PC-3 (cell line): Measurements from ENCODE around the gene KCNE5. TPM values are rescaled to one million over a fixed set of nuclear protein-coding genes. Genes with fewer than 3 reads are reported as not detected.
"Not testable (repeated sequence)": the region's sequence is repeated elsewhere in the genome, so short reads cannot be mapped to it uniquely, and the experiment has no call there.

Source experiments
- ATAC-seq: fragments of 200-7000 bp; cut with Tn5 transposase; 2 replicates; pipeline ENCODE4 v1.9.1; 2020; ENCODE audit warnings: mild to moderate bottlenecking, moderate library complexity
- BruUV-seq: library from RNA; stranded (reverse); fragments of 400-500 nt; replicated peaks from 2 replicates; lab custom pipeline; 2021; lab: Mats Ljungman, UMichigan
- CTCF ChIA-PET: fragments of 300-600 bp; sonication (Branson Sonifier 250); formaldehyde crosslinking; loops from one replicate; lab custom pipeline; 2022; ENCODE audit warnings: antibody characterized with exemption; lab: Charles Lee
- POLR2A ChIA-PET: fragments of 300-600 bp; sonication (Branson Sonifier 250); formaldehyde crosslinking; loops from one replicate; lab custom pipeline; 2022; ENCODE audit warnings: antibody characterized with exemption; ENCODE audit not compliant: unreplicated experiment; lab: Charles Lee
- DNase-seq: peaks from one replicate; pipeline ENCODE4 v3.0.0-alpha.2; 2015
- H2AFZ ChIP-seq: fragments of 300-600 bp; sonication (generic); 2 replicates; pipeline ENCODE4 v1.6.0; 2016; ENCODE audit warnings: antibody characterized with exemption, low read length
- H3F3A ChIP-seq: fragments of 300-600 bp; sonication (generic); one replicate; pipeline ENCODE4 v1.6.0; 2017; ENCODE audit warnings: antibody characterized with exemption, low read length, control low read depth, mild to moderate bottlenecking; ENCODE audit not compliant: unreplicated experiment
- H3K27ac ChIP-seq: fragments of 300-600 bp; sonication (generic); 2 replicates; pipeline ENCODE4 v1.5.1; 2016; ENCODE audit warnings: mild to moderate bottlenecking, low read length
- H3K27me3 ChIP-seq: fragments of 300-600 bp; sonication (generic); 2 replicates; pipeline ENCODE4 v1.6.1; 2016; ENCODE audit warnings: low read length, mixed read lengths
- H3K36me3 ChIP-seq: fragments of 300-600 bp; sonication (generic); 2 replicates; pipeline ENCODE4 v1.6.1; 2016; ENCODE audit warnings: low read depth, mixed run types, low read length, mixed read lengths
- H3K4me1 ChIP-seq: fragments of 300-600 bp; sonication (generic); 2 replicates; pipeline ENCODE4 v1.5.1; 2016; ENCODE audit warnings: low read length; ENCODE audit not compliant: insufficient read depth
- H3K4me2 ChIP-seq: fragments of 300-600 bp; sonication (generic); 2 replicates; pipeline ENCODE4 v1.6.0; 2016; ENCODE audit warnings: low read length
- H3K4me3 ChIP-seq: fragments of 300-600 bp; sonication (generic); 2 replicates; pipeline ENCODE4 v1.5.1; 2016; ENCODE audit warnings: mild to moderate bottlenecking, low read length, mixed read lengths
- H3K79me2 ChIP-seq: fragments of 300-600 bp; sonication (generic); 2 replicates; pipeline ENCODE4 v1.6.1; 2017; ENCODE audit warnings: low read length, mixed read lengths
- H3K9ac ChIP-seq: fragments of 300-600 bp; sonication (generic); 2 replicates; pipeline ENCODE4 v1.6.0; 2016; ENCODE audit warnings: mild to moderate bottlenecking, low read length
- H3K9me2 ChIP-seq: fragments of 300-600 bp; sonication (generic); replicated peaks from 2 replicates; pipeline ENCODE4 v1.6.1; 2016; ENCODE audit warnings: mixed run types, low read length, mixed read lengths
- H3K9me3 ChIP-seq: fragments of 300-600 bp; sonication (generic); 2 replicates; pipeline ENCODE4 v1.6.1; 2016; ENCODE audit warnings: low read length, mixed read lengths
- H4K20me1 ChIP-seq: fragments of 300-600 bp; sonication (generic); 2 replicates; pipeline ENCODE4 v1.6.1; 2016; ENCODE audit warnings: low read length, mixed read lengths
- EZH2 ChIP-seq: fragments of 300-600 bp; sonication (generic); IDR thresholded peaks from one replicate; pipeline ENCODE4 v1.6.1; 2017; ENCODE audit warnings: antibody characterized with exemption, mild to moderate bottlenecking, low read length; ENCODE audit not compliant: unreplicated experiment
- EZH2phosphoT487 ChIP-seq: fragments of 300-600 bp; sonication (generic); IDR thresholded peaks from 2 replicates; pipeline ENCODE4 v1.6.1; 2018; ENCODE audit warnings: mild to moderate bottlenecking, antibody characterized with exemption, low read length, borderline replicate concordance
- intact Hi-C: fragments of 100-400 bp; cut with micrococcal nuclease; formaldehyde crosslinking; loops from 2 replicates; pipeline ENCODE4 v1.9.0; 2023
- total RNA-seq: library from RNA; depleted of rRNA; stranded (reverse); fragments of >200 nt; gene quantifications from 2 replicates; pipeline ENCODE4 v1.2.3, GENCODE V29; 2014
- TF ChIP-seq, protein P1 (sequence below): fragments of 300-600 bp; sonication (generic); conservative IDR thresholded peaks from 2 replicates; pipeline ENCODE4 v1.5.1; 2017; ENCODE audit warnings: antibody characterized with exemption, low read depth, mild to moderate bottlenecking, low read length

KCNE5 gene
- total RNA-seq, 1 experiment from 2014 or later = not detected

- DNase-seq = no peak
- H4K20me1 ChIP-seq = no peaks in the 10 kb centered on the region
- H3K27me3 ChIP-seq = no peaks in the 10 kb centered on the region
- no peaks in the 10 kb centered on the region for H3K79me2 ChIP-seq
- ATAC-seq = no peak
- H3K9me2 ChIP-seq = no peaks in the 10 kb centered on the region
- ChIA-PET POLR2A (no interaction called here), CTCF (no interaction called here)
- peaks cover 4% of the 10 kb centered on the region; the same call in 1 of the 2 replicates for H3K36me3 ChIP-seq
- no peaks in the 10 kb centered on the region for H3F3A ChIP-seq
- no peak overlapping the region for H3K9ac ChIP-seq
- H2AFZ ChIP-seq = no peak overlapping the region
- BruUV-seq = no TSS peak
- H3K4me3 ChIP-seq = no peak overlapping the region
- H3K4me1 ChIP-seq = no peaks in the 10 kb centered on the region
- no peak overlapping the region for H3K4me2 ChIP-seq
- no peaks in the 10 kb centered on the region for H3K9me3 ChIP-seq
- H3K27ac ChIP-seq = no peak overlapping the region
- intact Hi-C loops = no loop called here
- TF ChIP-seq, protein P1, sequence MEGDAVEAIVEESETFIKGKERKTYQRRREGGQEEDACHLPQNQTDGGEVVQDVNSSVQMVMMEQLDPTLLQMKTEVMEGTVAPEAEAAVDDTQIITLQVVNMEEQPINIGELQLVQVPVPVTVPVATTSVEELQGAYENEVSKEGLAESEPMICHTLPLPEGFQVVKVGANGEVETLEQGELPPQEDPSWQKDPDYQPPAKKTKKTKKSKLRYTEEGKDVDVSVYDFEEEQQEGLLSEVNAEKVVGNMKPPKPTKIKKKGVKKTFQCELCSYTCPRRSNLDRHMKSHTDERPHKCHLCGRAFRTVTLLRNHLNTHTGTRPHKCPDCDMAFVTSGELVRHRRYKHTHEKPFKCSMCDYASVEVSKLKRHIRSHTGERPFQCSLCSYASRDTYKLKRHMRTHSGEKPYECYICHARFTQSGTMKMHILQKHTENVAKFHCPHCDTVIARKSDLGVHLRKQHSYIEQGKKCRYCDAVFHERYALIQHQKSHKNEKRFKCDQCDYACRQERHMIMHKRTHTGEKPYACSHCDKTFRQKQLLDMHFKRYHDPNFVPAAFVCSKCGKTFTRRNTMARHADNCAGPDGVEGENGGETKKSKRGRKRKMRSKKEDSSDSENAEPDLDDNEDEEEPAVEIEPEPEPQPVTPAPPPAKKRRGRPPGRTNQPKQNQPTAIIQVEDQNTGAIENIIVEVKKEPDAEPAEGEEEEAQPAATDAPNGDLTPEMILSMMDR = no peak
- TF ChIP-seq EZH2phosphoT487 (no peak), EZH2 (no peak)
Measured at GRCh38 chrX:109656774-109657173, 31.8 kb upstream of the KCNE5 start.

- no peak overlapping the region for H3K27ac ChIP-seq
- no peaks in the 10 kb centered on the region for H3K9me3 ChIP-seq
- H3F3A ChIP-seq = no peaks in the 10 kb centered on the region
- no peak overlapping the region for H3K4me2 ChIP-seq
- no peak for DNase-seq
- peaks cover 4% of the 10 kb centered on the region; the same call in 1 of the 2 replicates for H3K36me3 ChIP-seq
- H3K4me1 ChIP-seq = no peaks in the 10 kb centered on the region
- ChIA-PET CTCF (no interaction called here), POLR2A (no interaction called here)
- H2AFZ ChIP-seq = no peak overlapping the region
- intact Hi-C loops = no loop called here
- no peaks in the 10 kb centered on the region for H3K79me2 ChIP-seq
- no peak overlapping the region for H3K4me3 ChIP-seq
- no peak for TF ChIP-seq EZH2phosphoT487
- TF ChIP-seq, protein P1 = no peak
- TF ChIP-seq EZH2 = no peak
- no peaks in the 10 kb centered on the region for H4K20me1 ChIP-seq
- H3K9ac ChIP-seq = no peak overlapping the region
- no TSS peak for BruUV-seq
- H3K9me2 ChIP-seq = no peaks in the 10 kb centered on the region
- no peaks in the 10 kb centered on the region for H3K27me3 ChIP-seq
- no peak for ATAC-seq
Measured at GRCh38 chrX:109655502-109656201, 30.7 kb upstream of the KCNE5 start.

- Histone ChIP-seq H3K27me3 (no peaks in the 10 kb centered on the region), H3K4me2 (no peak overlapping the region), H3K79me2 (no peaks in the 10 kb centered on the region), H3K36me3 (peaks cover 4% of the 10 kb centered on the region; the same call in 1 of the 2 replicates), H3F3A (no peaks in the 10 kb centered on the region), H3K4me3 (no peak overlapping the region), H3K9me3 (no peaks in the 10 kb centered on the region), H3K9ac (no peak overlapping the region), H2AFZ (no peak overlapping the region), H3K9me2 (no peaks in the 10 kb centered on the region), H4K20me1 (no peaks in the 10 kb centered on the region), H3K27ac (no peak overlapping the region), H3K4me1 (no peaks in the 10 kb centered on the region)
- DNase-seq = no peak
- POLR2A ChIA-PET = no interaction called here
- TF ChIP-seq, protein P1 = no peak
- TF ChIP-seq EZH2 (no peak), EZH2phosphoT487 (no peak)
- ATAC-seq = no peak
- intact Hi-C loops = no loop called here
- BruUV-seq = no TSS peak
- CTCF ChIA-PET = no interaction called here
Measured at GRCh38 chrX:109654516-109655109, 29.6 kb upstream of the KCNE5 start.

- intact Hi-C loops, H3K4me3 ChIP-seq, H3K79me2 ChIP-seq, H3K4me1 ChIP-seq, H3K9ac ChIP-seq, ATAC-seq, H3K9me3 ChIP-seq, H3K27me3 ChIP-seq, POLR2A ChIA-PET, H3K36me3 ChIP-seq, H4K20me1 ChIP-seq, DNase-seq, H3K27ac ChIP-seq, BruUV-seq, H3K4me2 ChIP-seq, H3K9me2 ChIP-seq, CTCF ChIA-PET, H3F3A ChIP-seq, H2AFZ ChIP-seq: not testable (repeated sequence)
Measured at GRCh38 chrX:109644671-109645070, 19.7 kb upstream of the KCNE5 start.
